Pulmonary artery endothelial cell (primary cell): ENCODE measurements around the gene DSP. TPM values are rescaled to one million over a fixed set of nuclear protein-coding genes. Genes with fewer than 3 reads are reported as not detected.

Experiments used
- total RNA-seq: library from RNA; depleted of rRNA; stranded (reverse); fragments of >200 nt; gene quantifications from 2 replicates; pipeline ENCODE4 v1.2.3, GENCODE V29; 2014

Gene DSP
- total RNA-seq, 1 donor from 2014 or later: 0.07 TPM

Other genes with a start within 250 kb of the DSP start
- 129 and 160 TPM in 2 replicates for gene SSR1, start 228.5 kb upstream of the DSP start, total RNA-seq
- gene CAGE1, start 151.9 kb upstream of the DSP start, total RNA-seq: 0.04 and 0.13 TPM in 2 replicates
- 26.8 and 30.6 TPM in 2 replicates for gene RIOK1, start 151.9 kb upstream of the DSP start, total RNA-seq
- 11.9 and 24.0 TPM in 2 replicates for gene SNRNP48, start 48.5 kb downstream of the DSP start, total RNA-seq
- 281 and 299 TPM in 2 replicates for gene BMP6, start 184.4 kb downstream of the DSP start, total RNA-seq